SHP77 treated with DMSO at 0.1 percent for 48 hours (cell line): ENCODE results near the gene CTTN.
"Not testable (repeated sequence)": the region's sequence is repeated elsewhere in the genome, so short reads cannot be mapped to it uniquely, and the experiment has no call there.

ENCODE experiments used
- DNase-seq: peaks from one replicate; lab custom pipeline; 2025; lab: John Stamatoyannopoulos, UW

CTTN gene

GRCh38 chr11:70429428-70429705 is 31.0 kb downstream of the CTTN start:
- DNase-seq, result no peak

- DNase-seq, result no peak
Observed at GRCh38 chr11:70429724-70430521, 31.6 kb downstream of the CTTN start.

- DNase-seq, result no peak
Observed at GRCh38 chr11:70430671-70431574, 32.6 kb downstream of the CTTN start.

GRCh38 chr11:70431611-70432010 is 33.3 kb downstream of the CTTN start:
- no peak for DNase-seq

GRCh38 chr11:70432065-70432464 is 33.7 kb downstream of the CTTN start:
- DNase-seq, result no peak

GRCh38 chr11:70432580-70432979 is 34.3 kb downstream of the CTTN start:
- DNase-seq, result no peak

GRCh38 chr11:70433038-70433437 is 34.7 kb downstream of the CTTN start:
- DNase-seq, result no peak

- DNase-seq, result no peak
Observed at GRCh38 chr11:70433526-70433925, 35.2 kb downstream of the CTTN start.

- no peak for DNase-seq
Observed at GRCh38 chr11:70433966-70434812, 35.9 kb downstream of the CTTN start.

- DNase-seq, result no peak
Observed at GRCh38 chr11:70434813-70435278, 36.5 kb downstream of the CTTN start.

- no peak for DNase-seq
Observed at GRCh38 chr11:70435361-70435760, 37.0 kb downstream of the CTTN start.

GRCh38 chr11:70435765-70436500 is 37.6 kb downstream of the CTTN start:
- DNase-seq, result no peak

GRCh38 chr11:70436501-70436860 is 38.2 kb downstream of the CTTN start:
- DNase-seq, result no peak

- DNase-seq, result no peak
Observed at GRCh38 chr11:70437111-70437784, 38.9 kb downstream of the CTTN start.

- DNase-seq, result no peak
Observed at GRCh38 chr11:70440206-70440605, 41.9 kb downstream of the CTTN start.

- no peak for DNase-seq
Observed at GRCh38 chr11:70443773-70444030, 45.4 kb downstream of the CTTN start.

GRCh38 chr11:70445091-70445490 is 46.8 kb downstream of the CTTN start:
- DNase-seq, result no peak

GRCh38 chr11:70445605-70446004 is 47.3 kb downstream of the CTTN start:
- DNase-seq, result no peak

- DNase-seq, result no peak
Observed at GRCh38 chr11:70448983-70449567, 50.7 kb downstream of the CTTN start.

- DNase-seq, result no peak
Observed at GRCh38 chr11:70454197-70454767, 56.0 kb downstream of the CTTN start.

- DNase-seq, result not testable (repeated sequence)
Observed at GRCh38 chr11:70454811-70455210, 56.5 kb downstream of the CTTN start.
